ENCODE results near the gene MBP. TPM values are rescaled to one million over a fixed set of nuclear protein-coding genes. Genes with fewer than 3 reads are reported as not detected.

MBP gene
- total RNA-seq, 2 experiments from 2014 or later: 94.7 to 101 TPM

DNA sequence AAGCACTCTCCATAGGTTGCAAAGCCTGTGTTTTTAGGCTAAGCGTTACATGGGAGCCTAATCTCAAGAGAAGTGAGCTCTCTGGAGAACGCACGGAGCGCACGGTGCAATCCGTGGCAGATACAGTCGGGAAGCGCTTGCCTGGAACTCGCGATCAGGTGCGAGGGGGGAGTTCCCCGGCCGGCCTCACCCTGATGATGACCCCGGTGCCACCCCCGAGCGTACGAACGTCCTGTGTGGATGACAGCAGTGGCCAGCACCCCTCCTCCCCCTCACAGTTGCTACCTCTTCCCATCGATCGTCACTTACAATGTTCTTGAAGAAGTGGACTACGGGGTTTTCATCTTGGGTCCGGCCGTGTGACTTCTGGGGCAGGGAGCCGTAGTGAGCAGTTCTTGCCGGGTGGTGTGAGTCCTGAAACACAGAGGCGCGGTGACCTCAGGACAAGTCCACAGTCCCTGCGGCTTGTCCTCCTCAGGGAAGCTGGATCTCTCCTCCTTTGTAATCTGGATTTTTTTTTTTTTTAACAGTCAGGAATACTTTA lies 142.9 kb downstream of the MBP start:
- DNase-seq: no peak
- no peak for ATAC-seq
- CTCF ChIA-PET: interaction anchor here (2.6 kb wide), 1 partner anchor 11 kb away, joined by 16 read pairs; no protein-coding TSS in a partner anchor
- no peaks in the 10 kb centered on the region for H3K36me3 Mint-ChIP-seq
- H3K27ac Mint-ChIP-seq: no peak overlapping the region
- H3K4me1 Mint-ChIP-seq: peaks cover 3% of the 10 kb centered on the region
- no peaks in the 10 kb centered on the region for H3K27me3 Mint-ChIP-seq
- H3K4me3 Mint-ChIP-seq: no peak overlapping the region
- H3K9me3 Mint-ChIP-seq (ENCODE audit: low read depth): no peaks in the 10 kb centered on the region

DNA sequence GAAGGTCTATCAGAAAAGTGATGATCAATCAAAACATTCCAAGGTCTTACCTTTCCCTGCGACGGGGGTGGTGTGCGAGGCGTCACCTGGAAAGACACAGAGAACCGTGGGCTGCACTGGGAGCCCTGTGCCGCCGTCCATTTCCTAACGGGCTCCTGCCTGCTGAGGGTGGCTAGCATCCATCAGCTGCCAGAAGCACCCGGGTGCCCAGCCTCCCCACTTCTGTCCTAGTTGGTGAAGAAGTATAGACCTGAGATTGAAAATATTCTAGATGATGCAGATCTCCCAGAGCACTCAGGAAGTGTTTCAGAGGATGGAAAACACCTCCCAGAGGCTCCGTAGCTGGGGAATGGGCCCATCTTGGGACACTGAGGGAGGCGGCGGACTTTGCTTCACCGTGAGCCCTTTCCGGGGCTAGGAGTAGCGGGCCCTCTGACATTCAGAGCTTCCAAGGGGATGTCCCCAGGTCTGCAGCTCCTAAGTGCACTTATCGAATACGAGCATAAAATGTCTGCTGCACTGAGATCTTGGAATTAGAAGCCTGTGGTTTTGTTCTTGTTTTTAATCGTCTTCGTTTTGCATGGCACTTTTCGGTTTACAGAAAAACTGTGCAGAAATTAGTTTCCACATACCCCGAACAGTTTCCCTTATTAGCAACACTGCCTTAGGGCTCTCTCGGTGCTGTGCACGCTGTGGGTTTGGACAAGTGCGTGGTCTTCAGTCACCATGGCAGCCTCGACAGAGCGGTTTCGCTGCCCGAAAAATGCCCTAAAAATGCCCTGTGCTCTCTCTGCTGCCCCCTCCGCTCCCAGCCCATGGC lies 143.5 kb downstream of the MBP start:
- no peak for ATAC-seq
- H3K36me3 Mint-ChIP-seq: no peaks in the 10 kb centered on the region
- no peak for DNase-seq
- H3K27ac Mint-ChIP-seq: no peak overlapping the region
- peaks cover 3% of the 10 kb centered on the region for H3K4me1 Mint-ChIP-seq
- CTCF ChIA-PET: interaction anchor here (1.1 to 2.6 kb wide), 2 partner anchors 8 to 11 kb away, joined by 4 to 16 read pairs; no protein-coding TSS in a partner anchor
- H3K4me3 Mint-ChIP-seq: no peak overlapping the region
- H3K27me3 Mint-ChIP-seq: no peaks in the 10 kb centered on the region
- no peaks in the 10 kb centered on the region for H3K9me3 Mint-ChIP-seq (ENCODE audit: low read depth)

DNA sequence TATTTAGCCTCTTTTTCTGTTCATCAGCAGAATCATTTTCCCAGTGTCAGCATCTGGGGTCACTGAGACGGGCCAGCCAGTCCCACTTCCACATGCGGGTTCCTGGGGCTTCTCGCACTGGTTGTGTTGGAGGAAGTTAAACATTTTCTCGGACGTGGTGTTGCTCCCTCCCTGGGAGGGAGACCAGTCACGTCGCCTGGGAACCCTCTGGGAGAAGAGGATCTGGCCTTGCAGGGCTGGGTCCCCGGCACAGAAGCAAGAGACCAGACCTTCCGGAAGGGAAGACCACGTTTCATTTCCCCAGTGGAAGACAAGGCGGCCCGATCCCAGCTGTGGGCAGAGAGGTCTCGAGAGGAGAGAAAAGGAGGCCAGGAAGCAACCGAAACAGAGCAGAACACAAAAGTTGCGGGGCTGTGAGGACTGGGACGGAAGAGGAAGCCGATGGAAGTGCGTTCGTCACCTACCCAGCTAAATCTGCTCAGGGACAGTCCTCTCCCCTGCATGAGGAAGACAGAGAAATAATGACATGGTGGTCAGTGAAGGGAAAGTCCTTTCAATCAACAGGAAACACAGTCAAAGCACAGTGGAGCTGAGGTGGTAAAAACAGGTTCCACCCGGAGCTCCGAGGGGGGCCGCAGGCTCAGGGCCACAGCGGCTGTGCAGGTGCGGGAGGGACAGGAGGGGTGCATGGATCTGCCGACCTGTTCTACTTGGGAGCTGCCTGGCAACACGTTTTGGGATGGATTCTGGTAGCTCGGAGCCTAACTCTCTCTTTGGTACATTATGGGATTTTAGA lies 144.4 kb downstream of the MBP start:
- Mint-ChIP-seq H3K4me1 (peaks cover 6% of the 10 kb centered on the region), H3K36me3 (no peaks in the 10 kb centered on the region), H3K27ac (no peak overlapping the region), H3K4me3 (no peak overlapping the region), H3K27me3 (no peaks in the 10 kb centered on the region), H3K9me3 (ENCODE audit: low read depth) (no peaks in the 10 kb centered on the region)
- DNase-seq (no peak), ATAC-seq (no peak)
- CTCF ChIA-PET: interaction anchor here (1.1 to 2.6 kb wide), 2 partner anchors 9 to 12 kb away, joined by 4 to 16 read pairs; no protein-coding TSS in a partner anchor

DNA sequence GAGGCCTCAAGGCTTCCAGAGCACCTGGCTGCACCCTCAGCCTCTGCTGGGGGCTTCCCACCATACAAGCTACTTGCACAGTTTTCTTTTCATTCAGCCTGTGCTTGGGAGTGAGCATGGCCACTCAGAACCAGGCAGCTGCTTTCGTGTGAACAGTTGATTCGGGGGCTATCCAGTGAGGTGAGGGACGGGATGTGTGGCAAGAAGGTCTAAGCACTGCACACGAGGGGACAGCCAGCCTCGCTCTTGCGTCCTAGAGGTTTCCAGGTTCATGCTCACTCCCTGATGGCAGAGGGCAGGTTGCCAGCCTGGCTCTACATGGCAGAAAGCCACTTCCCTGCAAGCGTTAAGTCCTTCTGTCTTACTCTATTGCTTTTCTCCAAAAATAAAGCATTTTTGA lies 146.2 kb downstream of the MBP start:
- CTCF ChIA-PET: interaction anchor here (2.0 to 5.6 kb wide), 5 partner anchors 10 to 185 kb away, joined by 5 to 65 read pairs (median 22); no protein-coding TSS in a partner anchor
- no peaks in the 10 kb centered on the region for H3K9me3 Mint-ChIP-seq (ENCODE audit: low read depth)
- peak; percentile 34 for DNase-seq
- H3K27me3 Mint-ChIP-seq: no peaks in the 10 kb centered on the region
- no peak for ATAC-seq
- peaks cover 9% of the 10 kb centered on the region for H3K4me1 Mint-ChIP-seq
- no peak overlapping the region for H3K4me3 Mint-ChIP-seq
- H3K27ac Mint-ChIP-seq: no peak overlapping the region
- no peaks in the 10 kb centered on the region for H3K36me3 Mint-ChIP-seq

DNA sequence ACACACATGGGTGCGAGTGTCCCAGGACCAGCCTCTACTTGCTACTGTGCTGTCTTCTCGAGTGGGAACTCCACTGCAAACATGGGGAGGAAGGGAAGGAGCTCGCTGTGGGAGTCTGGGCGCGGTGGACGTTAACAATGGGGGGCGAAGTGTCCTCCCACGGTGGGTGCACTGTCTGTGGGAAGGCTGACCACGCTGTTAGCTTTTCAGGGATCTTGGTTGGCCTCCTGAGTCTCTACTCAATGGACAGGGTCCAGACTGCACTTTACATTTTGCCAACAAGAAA lies 146.7 kb downstream of the MBP start:
- DNase-seq: no peak
- Mint-ChIP-seq H3K4me3 (no peak overlapping the region), H3K9me3 (ENCODE audit: low read depth) (no peaks in the 10 kb centered on the region), H3K4me1 (peaks cover 9% of the 10 kb centered on the region), H3K27ac (no peak overlapping the region), H3K27me3 (no peaks in the 10 kb centered on the region), H3K36me3 (no peaks in the 10 kb centered on the region)
- CTCF ChIA-PET: interaction anchor here (0.9 to 5.6 kb wide), 6 partner anchors 10 to 185 kb away, joined by 3 to 65 read pairs (median 17); no protein-coding TSS in a partner anchor
- ATAC-seq: no peak

GRCh38 chr18:76985156-76985950 lies 147.2 kb downstream of the MBP start:
- Mint-ChIP-seq H3K9me3 (ENCODE audit: low read depth) (no peaks in the 10 kb centered on the region), H3K27me3 (no peaks in the 10 kb centered on the region), H3K4me1 (peaks cover 9% of the 10 kb centered on the region), H3K27ac (no peak overlapping the region), H3K4me3 (no peak overlapping the region), H3K36me3 (no peaks in the 10 kb centered on the region)
- CTCF ChIA-PET: interaction anchor here (0.9 to 5.6 kb wide), 9 partner anchors 11 to 184 kb away, joined by 3 to 65 read pairs (median 12); no protein-coding TSS in a partner anchor
- ATAC-seq (no peak), DNase-seq (peak; percentile 29)

GRCh38 chr18:76984193-76985155 lies 148.1 kb downstream of the MBP start:
- Mint-ChIP-seq H3K36me3 (no peaks in the 10 kb centered on the region), H3K4me1 (peaks cover 9% of the 10 kb centered on the region), H3K27ac (no peak overlapping the region), H3K27me3 (no peaks in the 10 kb centered on the region), H3K9me3 (ENCODE audit: low read depth) (no peaks in the 10 kb centered on the region), H3K4me3 (no peak overlapping the region)
- no peak for ATAC-seq
- DNase-seq: peak; percentile 36
- CTCF ChIA-PET: interaction anchor here (0.8 to 5.6 kb wide), 25 partner anchors 10 to 227 kb away, joined by 3 to 65 read pairs (median 7); no protein-coding TSS in a partner anchor

- Mint-ChIP-seq H3K4me3 (no peak overlapping the region), H3K36me3 (no peaks in the 10 kb centered on the region), H3K4me1 (peaks cover 6% of the 10 kb centered on the region), H3K27ac (no peak overlapping the region), H3K27me3 (no peaks in the 10 kb centered on the region), H3K9me3 (ENCODE audit: low read depth) (no peaks in the 10 kb centered on the region)
- ATAC-seq: peak; percentile 29
- DNase-seq: no peak
- CTCF ChIA-PET: interaction anchor here (0.7 to 5.6 kb wide), 32 partner anchors 9 to 274 kb away, joined by 3 to 65 read pairs (median 6); no protein-coding TSS in a partner anchor
These were observed 149.0 kb downstream of the MBP start for GRCh38 chr18:76983613-76984051.

DNA sequence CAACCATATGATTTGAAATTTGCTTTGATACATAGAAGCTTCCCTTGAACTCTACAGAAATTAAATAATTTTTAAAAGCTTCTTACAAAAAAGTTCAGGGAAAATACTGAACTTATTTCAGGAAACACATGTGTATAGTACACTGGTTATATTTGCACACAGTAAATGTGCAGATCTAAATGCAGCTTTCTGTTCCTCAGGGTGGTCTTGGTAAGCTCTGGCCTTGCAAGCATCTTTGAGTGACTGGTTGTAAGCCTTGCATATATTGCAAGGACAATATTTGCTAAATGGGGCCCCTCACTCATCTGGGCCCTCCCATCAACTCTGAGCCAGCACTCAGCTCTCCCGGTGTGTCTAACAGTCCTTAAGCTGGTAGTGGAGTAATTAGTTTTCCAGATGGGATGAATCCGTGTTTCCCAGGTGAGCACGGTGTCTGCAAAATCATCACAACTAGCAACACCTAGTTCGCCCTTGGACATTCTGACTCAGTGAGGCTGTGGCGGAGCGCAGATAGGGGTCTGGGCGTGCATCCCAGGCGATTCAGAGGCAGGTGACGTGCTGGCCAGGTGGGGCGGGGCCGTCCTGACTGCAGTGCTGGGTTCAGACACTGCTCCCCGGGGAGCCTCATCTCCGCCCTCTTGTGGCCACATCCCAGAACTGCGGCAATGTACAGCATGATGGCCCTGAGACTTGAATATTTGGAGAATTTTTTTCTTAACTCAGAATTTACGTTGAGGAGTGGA lies 149.6 kb downstream of the MBP start:
- H3K9me3 Mint-ChIP-seq (ENCODE audit: low read depth): no peaks in the 10 kb centered on the region
- no peaks in the 10 kb centered on the region for H3K27me3 Mint-ChIP-seq
- H3K27ac Mint-ChIP-seq: no peak overlapping the region
- CTCF ChIA-PET: interaction anchor here (0.7 to 5.6 kb wide), 39 partner anchors 8 to 274 kb away, joined by 3 to 65 read pairs (median 5); no protein-coding TSS in a partner anchor
- DNase-seq (peak; percentile 93), ATAC-seq (peak; percentile 97)
- peaks cover 6% of the 10 kb centered on the region for H3K4me1 Mint-ChIP-seq
- H3K4me3 Mint-ChIP-seq: no peak overlapping the region
- H3K36me3 Mint-ChIP-seq: no peaks in the 10 kb centered on the region

DNA sequence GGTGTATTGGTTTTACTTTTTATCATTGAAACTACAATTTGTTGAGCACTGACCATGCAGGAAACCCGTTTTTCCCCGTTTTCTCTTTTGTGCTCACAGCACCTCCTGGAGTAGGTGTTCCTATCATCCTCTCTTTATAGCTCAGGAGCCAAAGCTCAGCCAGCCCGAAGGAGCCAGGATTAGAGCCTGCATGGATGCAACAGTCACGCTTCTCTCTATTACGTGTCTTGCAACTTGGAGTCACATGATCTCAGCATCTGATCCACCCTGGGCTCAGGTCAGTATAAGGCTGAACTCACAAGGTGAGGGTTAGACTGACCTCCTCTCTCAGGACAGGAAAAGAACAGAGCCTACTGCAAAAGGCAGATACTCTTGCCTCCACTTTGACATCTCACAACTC lies 150.5 kb downstream of the MBP start:
- ATAC-seq (no peak), DNase-seq (peak; percentile 32)
- no peak overlapping the region for H3K4me3 Mint-ChIP-seq
- H3K4me1 Mint-ChIP-seq: peaks cover 6% of the 10 kb centered on the region
- H3K36me3 Mint-ChIP-seq: no peaks in the 10 kb centered on the region
- H3K9me3 Mint-ChIP-seq (ENCODE audit: low read depth): no peaks in the 10 kb centered on the region
- CTCF ChIA-PET: interaction anchor here (1.0 to 5.6 kb wide), 21 partner anchors 11 to 273 kb away, joined by 3 to 65 read pairs (median 7); no protein-coding TSS in a partner anchor
- H3K27me3 Mint-ChIP-seq: no peaks in the 10 kb centered on the region
- no peak overlapping the region for H3K27ac Mint-ChIP-seq

- DNase-seq (peak; percentile 33), ATAC-seq (no peak)
- Mint-ChIP-seq H3K27ac (no peak overlapping the region), H3K4me3 (no peak overlapping the region), H3K36me3 (no peaks in the 10 kb centered on the region), H3K9me3 (ENCODE audit: low read depth) (no peaks in the 10 kb centered on the region), H3K4me1 (peaks cover 6% of the 10 kb centered on the region), H3K27me3 (no peaks in the 10 kb centered on the region)
- CTCF ChIA-PET: interaction anchor here (1.1 to 3.6 kb wide), 6 partner anchors 18 to 179 kb away, joined by 4 to 24 read pairs (median 6); no protein-coding TSS in a partner anchor
These were observed 151.1 kb downstream of the MBP start for GRCh38 chr18:76981396-76981968.

Measured in activated CD8-positive, alpha-beta memory T cell treated with anti-CD3 and anti-CD28 coated beads, Interleukin-2, amount 10 ng/mL, durations not matched to agents 7 days and 5 days (primary cell).